NCI-H1105 (cell line): Measurements from ENCODE around the gene ODC1.

ENCODE experiments used
- DNase-seq: peaks from one replicate; lab custom pipeline; 2025; lab: John Stamatoyannopoulos, UW

The ODC1 gene

DNA sequence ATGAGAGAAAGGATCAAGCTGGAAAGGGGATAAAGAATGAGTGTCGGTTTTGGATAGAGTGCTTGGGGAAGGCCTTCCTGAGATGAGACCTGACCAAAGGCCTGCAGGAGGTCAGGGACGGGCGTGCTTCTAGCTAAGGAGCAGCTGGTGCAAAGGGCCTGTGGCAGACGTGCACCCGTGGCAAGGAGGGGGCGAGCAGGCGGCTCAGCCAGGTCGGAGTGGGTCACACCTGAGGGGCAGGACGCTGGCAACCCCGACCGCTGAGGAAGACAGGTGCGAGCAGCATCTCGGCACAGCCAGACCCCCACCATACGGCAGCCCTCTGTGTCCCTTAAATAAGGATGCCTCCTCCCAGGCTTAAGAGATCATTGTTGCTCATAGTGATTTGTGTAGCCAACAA, 48.1 kb downstream of the ODC1 start:
- DNase-seq = no peak

- DNase-seq = no peak
Measured at GRCh38 chr2:10399358-10399757, 48.8 kb downstream of the ODC1 start.

DNA sequence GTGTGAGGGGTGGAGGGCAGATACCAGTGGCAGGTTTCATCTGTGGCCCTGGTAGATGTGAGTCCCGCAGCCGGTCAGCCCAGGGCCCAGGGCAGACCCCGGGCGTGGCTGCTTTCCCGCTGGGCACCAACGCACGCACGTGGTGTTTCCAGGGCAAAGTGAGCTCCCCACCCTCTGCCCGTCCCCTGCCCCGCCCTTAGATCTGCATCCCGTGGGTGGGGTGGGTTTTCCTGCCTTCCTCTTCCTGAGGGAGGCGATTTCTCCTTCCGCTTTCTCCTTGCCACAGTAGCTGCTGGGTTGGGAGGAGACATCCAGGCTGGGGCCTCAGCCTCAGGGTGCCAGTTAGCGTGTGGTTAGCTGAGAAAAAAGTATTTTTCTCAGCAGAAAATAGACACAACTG, 49.6 kb downstream of the ODC1 start:
- DNase-seq = no peak

DNA sequence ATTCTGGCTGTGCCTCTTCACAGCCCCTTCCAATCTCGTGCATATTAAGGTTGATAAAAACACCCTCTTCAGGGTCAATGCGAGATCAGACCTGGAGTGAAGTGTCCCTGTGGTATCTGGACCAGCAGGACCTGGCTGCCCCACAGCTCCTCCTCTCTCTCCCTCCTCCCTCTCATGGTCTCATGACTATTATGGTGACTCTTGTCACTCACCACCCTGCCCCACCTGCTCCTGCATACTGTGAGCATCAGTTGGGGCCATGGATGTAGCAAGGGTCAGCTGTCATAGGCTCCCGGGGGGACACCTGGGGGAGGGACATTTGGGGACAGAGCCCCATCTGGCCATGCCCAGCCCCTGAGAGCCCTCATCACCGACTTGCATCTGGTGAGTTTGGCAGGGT, 50.2 kb downstream of the ODC1 start:
- DNase-seq = no peak

DNA sequence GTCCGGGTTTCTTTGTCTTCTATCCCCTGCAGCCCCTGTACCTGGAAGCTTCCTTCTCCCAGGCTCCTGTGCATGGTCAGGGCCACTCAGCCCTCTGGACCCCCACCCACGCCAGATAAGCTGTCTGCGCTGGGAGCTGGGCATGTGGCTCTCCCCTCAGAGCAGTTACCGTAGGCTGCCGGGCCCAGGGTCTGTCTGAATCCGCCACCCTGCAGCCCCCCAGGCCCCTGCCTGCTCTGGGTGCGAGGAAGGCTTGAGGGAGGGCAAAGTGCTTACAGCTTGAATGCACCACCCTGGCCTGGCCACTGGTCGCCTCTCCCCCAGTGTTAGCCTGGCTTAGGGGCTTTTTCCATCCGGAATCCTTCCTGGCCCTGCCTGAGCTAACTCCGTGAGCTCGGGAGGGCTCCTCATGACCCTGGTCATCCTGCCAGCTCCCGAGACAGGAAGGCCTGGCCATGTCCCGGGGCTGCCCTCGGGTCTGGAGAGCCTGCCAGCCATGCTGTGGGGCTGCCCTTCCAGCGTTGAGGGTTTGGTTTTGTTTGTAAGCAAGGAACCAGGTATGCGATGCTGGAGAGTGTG, 50.7 kb downstream of the ODC1 start:
- DNase-seq = no peak

GRCh38 chr2:10396464-10396863, 51.7 kb downstream of the ODC1 start:
- no peak for DNase-seq

- DNase-seq = no peak
Measured at GRCh38 chr2:10395893-10396292, 52.2 kb downstream of the ODC1 start.

DNA sequence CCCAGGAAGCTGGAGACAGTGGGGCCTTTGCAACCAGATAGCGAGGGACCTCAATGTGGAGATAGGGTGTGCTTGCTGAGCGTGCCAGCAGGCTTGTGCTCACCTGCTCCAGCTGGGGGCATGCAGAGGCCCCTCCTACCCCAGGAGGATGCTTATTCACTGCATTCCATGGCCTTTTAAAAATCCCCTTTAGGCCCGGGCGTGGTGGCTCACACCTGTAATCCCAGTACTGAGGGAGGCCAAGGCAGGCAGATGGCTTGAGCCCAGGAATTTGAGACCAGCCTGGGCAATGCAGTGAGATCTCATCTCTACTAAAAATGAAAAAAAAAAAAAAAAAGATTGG, 54.5 kb downstream of the ODC1 start:
- no peak for DNase-seq

GRCh38 chr2:10392951-10393639, 55.0 kb downstream of the ODC1 start:
- DNase-seq = no peak

DNA sequence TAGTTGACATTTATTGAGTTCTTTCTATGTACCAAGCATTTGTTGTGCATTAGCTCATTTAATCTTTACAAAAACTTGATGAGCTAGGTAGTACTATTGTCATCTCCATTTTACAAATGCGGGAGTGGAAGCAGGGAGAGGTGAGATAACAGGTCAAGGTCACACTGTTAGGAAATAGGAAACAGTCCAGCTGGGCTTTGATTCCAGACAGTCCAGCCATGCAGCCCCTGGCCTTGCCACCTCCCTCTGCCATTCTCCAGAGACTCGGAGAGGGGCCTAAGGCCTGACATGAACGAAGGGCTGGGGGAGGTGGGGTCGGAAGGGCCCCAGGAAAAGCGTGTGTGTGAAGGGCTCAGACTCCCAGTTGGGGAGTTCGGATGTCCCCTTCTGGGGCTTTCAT, 55.6 kb downstream of the ODC1 start:
- DNase-seq = no peak

- DNase-seq = no peak
Measured at GRCh38 chr2:10392100-10392499, 56.0 kb downstream of the ODC1 start.

GRCh38 chr2:10390369-10390801, 57.7 kb downstream of the ODC1 start:
- DNase-seq = no peak
